HepG2 (cell line): ENCODE data around the gene ATG9A. TPM values are rescaled to one million over a fixed set of nuclear protein-coding genes. Genes with fewer than 3 reads are reported as not detected.

ENCODE experiments used
- DNMT1 ChIP-seq: sonication (generic); formaldehyde crosslinking; IDR thresholded peaks from 2 replicates; pipeline ENCODE4 v1.5.1; 2020; ENCODE audit warnings: mild to moderate bottlenecking, missing genetic modification reagents
- ERF ChIP-seq: IDR thresholded peaks from 2 replicates; pipeline ENCODE4 v1.6.1; 2018; ENCODE audit warnings: missing biosample characterization, missing genetic modification reagents
- FOSL1 ChIP-seq: sonication (generic); formaldehyde crosslinking; IDR thresholded peaks from 2 replicates; pipeline ENCODE4 v1.9.0; 2021; ENCODE audit warnings: missing genetic modification reagents, borderline replicate concordance
- HNRNPUL1 ChIP-seq: fragments of 200-400 bp; formaldehyde crosslinking; IDR thresholded peaks from 2 replicates; pipeline ENCODE4 v1.6.1; 2017; ENCODE audit warnings: low read depth, mild to moderate bottlenecking, low read length, moderate library complexity
- JDP2 ChIP-seq: sonication (generic); formaldehyde crosslinking; IDR thresholded peaks from 2 replicates; pipeline ENCODE4 v1.8.1; 2022; ENCODE audit warnings: missing genetic modification reagents, borderline replicate concordance
- JUN ChIP-seq: sonication (generic); formaldehyde crosslinking; IDR thresholded peaks from 2 replicates; pipeline ENCODE4 v1.4.0; 2020; ENCODE audit warnings: mild to moderate bottlenecking, missing genetic modification reagents
- KLF11 ChIP-seq: IDR thresholded peaks from 2 replicates; pipeline ENCODE4 v1.6.1; 2016; ENCODE audit warnings: missing compliant biosample characterization
- KLF13 ChIP-seq: sonication (generic); formaldehyde crosslinking; IDR thresholded peaks from 2 replicates; pipeline ENCODE4 v1.4.0; 2020; ENCODE audit warnings: mild to moderate bottlenecking, missing genetic modification reagents
- LBX2 ChIP-seq: sonication (generic); formaldehyde crosslinking; IDR thresholded peaks from 2 replicates; pipeline ENCODE4 v1.5.0; 2020; ENCODE audit warnings: missing genetic modification reagents, mild to moderate bottlenecking, borderline replicate concordance
- MBNL3 ChIP-seq: fragments of 250-450 bp; sonication (Bioruptor Pico); conservative IDR thresholded peaks from 2 replicates; pipeline ENCODE4 v1.8.0; 2022; ENCODE audit warnings: mild to moderate bottlenecking, inconsistent platforms
- MYC ChIP-seq: sonication (generic); formaldehyde crosslinking; IDR thresholded peaks from 2 replicates; pipeline ENCODE4 v1.9.0; 2021; ENCODE audit warnings: missing genetic modification reagents, borderline replicate concordance
- NFE2L1 ChIP-seq: sonication (generic); formaldehyde crosslinking; IDR thresholded peaks from 2 replicates; pipeline ENCODE4 v1.4.0; 2020; ENCODE audit warnings: missing genetic modification reagents, mild to moderate bottlenecking, borderline replicate concordance
- NKX3-1 ChIP-seq: sonication (generic); formaldehyde crosslinking; IDR thresholded peaks from 2 replicates; pipeline ENCODE4 v1.5.0; 2020; ENCODE audit warnings: missing genetic modification reagents
- POLR2A ChIP-seq, 2 experiments: IDR thresholded peaks; 2 replicates each; pipeline ENCODE4 v1.6.1; 2011; ENCODE audit warnings: low read depth in 2 of 2, low read length in 2 of 2, mild to moderate bottlenecking in 1 of 2, moderate library complexity in 1 of 2; ENCODE audit not compliant: insufficient read depth in 1 of 2
- RBM39 ChIP-seq: fragments of 200-400 bp; formaldehyde crosslinking; IDR thresholded peaks from one replicate; pipeline ENCODE4 v1.6.1; 2018; ENCODE audit warnings: antibody characterized with exemption, mild to moderate bottlenecking, low read depth, low read length; ENCODE audit not compliant: poor library complexity, severe bottlenecking
- SKI ChIP-seq: fragments of 450-650 bp; IDR thresholded peaks from one replicate; pipeline ENCODE4 v1.6.1; 2018; ENCODE audit warnings: mild to moderate bottlenecking; ENCODE audit not compliant: partially characterized antibody
- SP5 ChIP-seq: IDR thresholded peaks from 2 replicates; pipeline ENCODE4 v1.6.1; 2016; ENCODE audit warnings: low read depth, borderline replicate concordance
- U2AF1 ChIP-seq: fragments of 200-400 bp; formaldehyde crosslinking; optimal IDR thresholded peaks from 2 replicates; pipeline ENCODE3; 2017; ENCODE audit warnings: mild to moderate bottlenecking, low read depth, low read length
- WIZ ChIP-seq: sonication (generic); formaldehyde crosslinking; IDR thresholded peaks from 2 replicates; pipeline ENCODE4 v1.5.1; 2020; ENCODE audit warnings: mild to moderate bottlenecking, missing genetic modification reagents
- XRCC5 ChIP-seq: fragments of 200-400 bp; formaldehyde crosslinking; optimal IDR thresholded peaks from 2 replicates; pipeline ENCODE3; 2017; ENCODE audit warnings: mild to moderate bottlenecking, low read length
- YY1 ChIP-seq: IDR thresholded peaks from 2 replicates; pipeline ENCODE4 v1.6.1; 2011; ENCODE audit warnings: low read length, low read depth, moderate library complexity, mild to moderate bottlenecking; ENCODE audit not compliant: insufficient read depth, insufficient replicate concordance
- ZKSCAN8 ChIP-seq: IDR thresholded peaks from 2 replicates; pipeline ENCODE4 v1.6.1; 2016; ENCODE audit warnings: borderline replicate concordance, missing genetic modification reagents, missing compliant biosample characterization
- ZNF12 ChIP-seq: sonication (generic); formaldehyde crosslinking; IDR thresholded peaks from 2 replicates; pipeline ENCODE4 v1.5.0; 2020; ENCODE audit warnings: missing genetic modification reagents
- ZNF138 ChIP-seq: sonication (generic); formaldehyde crosslinking; IDR thresholded peaks from 2 replicates; pipeline ENCODE4 v1.5.0; 2020; ENCODE audit warnings: mild to moderate bottlenecking, low read depth, missing genetic modification reagents
- ZNF317 ChIP-seq: sonication (generic); formaldehyde crosslinking; IDR thresholded peaks from 2 replicates; pipeline ENCODE4 v1.5.0; 2020; ENCODE audit warnings: mild to moderate bottlenecking, missing genetic modification reagents
- ZNF354B ChIP-seq: sonication (generic); formaldehyde crosslinking; IDR thresholded peaks from 2 replicates; pipeline ENCODE4 v1.8.0; 2022; ENCODE audit warnings: mild to moderate bottlenecking, missing genetic modification reagents
- ZNF513 ChIP-seq: sonication (generic); formaldehyde crosslinking; conservative IDR thresholded peaks from 2 replicates; pipeline ENCODE4 v1.5.0; 2020; ENCODE audit warnings: missing genetic modification reagents
- ZNF552 ChIP-seq: sonication (generic); formaldehyde crosslinking; IDR thresholded peaks from 2 replicates; pipeline ENCODE4 v1.9.0; 2022; ENCODE audit warnings: missing genetic modification reagents, mild to moderate bottlenecking, borderline replicate concordance
- ZNF670 ChIP-seq: sonication (generic); formaldehyde crosslinking; IDR thresholded peaks from 2 replicates; pipeline ENCODE4 v1.8.0; 2022; ENCODE audit warnings: mild to moderate bottlenecking, missing genetic modification reagents, borderline replicate concordance
- ZNF749 ChIP-seq: sonication (generic); formaldehyde crosslinking; IDR thresholded peaks from 2 replicates; pipeline ENCODE4 v1.8.0; 2022; ENCODE audit warnings: mild to moderate bottlenecking, missing genetic modification reagents, moderate library complexity, borderline replicate concordance
- polyA plus RNA-seq, 8 experiments: library from polyadenylated mRNA; depleted of rRNA in 3 of 8; stranded (reverse) in 7 of 8; unstranded in 1 of 8; fragments of >200 nt; fragmentation: Illumina TruSeq in 4 of 8; extraction: Trizol in 4 of 8; gene quantifications; 2 replicates each; pipeline versions ENCODE4 v1.2.1 to v1.2.3, GENCODE V29; 2011 to 2016; ENCODE audit warnings: low read depth in 4 of 8, missing spikeins in 1 of 8, mixed read lengths in 1 of 8; ENCODE audit not compliant: insufficient read depth in 1 of 8
- total RNA-seq, 5 experiments: library from RNA; depleted of rRNA; stranded (reverse); fragments of >200 nt; fragmentation: Illumina TruSeq; extraction: Trizol; gene quantifications; 2 replicates each; pipeline ENCODE4 v1.2.3, GENCODE V29; 2016; ENCODE audit warnings: low read depth in 1 of 5

ATG9A gene
- total and polyA plus RNA-seq, 2 of the 13 experiments (the other 11 are each of a cell fraction or from before 2014, with no cell fraction given), result 35.0 to 131 TPM

- TF ChIP-seq ERF (CRISPR knock-in tag), result peak; percentile 65; the same call in 1 of the 2 replicates
- peak; percentile 48 for TF ChIP-seq XRCC5
- peak; percentile 23; the same call in 1 of the 2 replicates for TF ChIP-seq ZNF749
- peak; percentile 8 for TF ChIP-seq SKI
- no peak for TF ChIP-seq U2AF1
- no peak for TF ChIP-seq HNRNPUL1
- peak; percentile 93 for TF ChIP-seq ZKSCAN8
- TF ChIP-seq ZNF138 (CRISPR knock-in tag), result no peak
- TF ChIP-seq SP5, result peak; percentile 54; the same call in 1 of the 2 replicates
- TF ChIP-seq RBM39, result no peak
- no peak for TF ChIP-seq LBX2
- no peak for TF ChIP-seq ZNF513 (CRISPR knock-in tag)
- 0 out of 2 replicates have a peak, but pooled peaks have one; percentile 54 for TF ChIP-seq NFE2L1 (CRISPR knock-in tag)
- 0 out of 2 replicates have a peak, but pooled peaks have one; percentile 60 for TF ChIP-seq JUN (CRISPR knock-in tag)
- peak; percentile 82; the same call in 1 of the 2 replicates for TF ChIP-seq ZNF552 (CRISPR knock-in tag)
- no peak for TF ChIP-seq DNMT1
- TF ChIP-seq MBNL3 (CRISPR knock-in tag), result no peak
- TF ChIP-seq KLF13 (CRISPR knock-in tag), result no peak
- TF ChIP-seq JDP2 (CRISPR knock-in tag), result no peak
- TF ChIP-seq FOSL1, result no peak
- TF ChIP-seq ZNF12, result no peak
- no peak for TF ChIP-seq YY1
- TF ChIP-seq POLR2A (IDR thresholded peaks at IDR 0.05; ENCODE audit: insufficient read depth in 1 of 2, low read depth in 2 of 2, low read length in 2 of 2), result peak in 1 of 2 experiments; percentile 48; a peak in 1 of 4 replicates
- TF ChIP-seq MYC, result 0 out of 2 replicates have a peak, but pooled peaks have one; percentile 54
- TF ChIP-seq ZNF317 (CRISPR knock-in tag), result no peak
- 0 out of 2 replicates have a peak, but pooled peaks have one; percentile 36 for TF ChIP-seq WIZ (CRISPR knock-in tag)
- no peak for TF ChIP-seq ZNF354B (CRISPR knock-in tag)
- peak; percentile 31; the same call in 1 of the 2 replicates for TF ChIP-seq KLF11 (CRISPR knock-in tag)
- TF ChIP-seq ZNF670 (CRISPR knock-in tag), result no peak
- no peak for TF ChIP-seq NKX3-1
Observed at GRCh38 chr2:219207884-219208740, 21.3 kb downstream of the ATG9A start (continued).
